GF-D8 (cell line): ENCODE data around the gene AQP11.

Source experiments
- DNase-seq: peaks from one replicate; lab custom pipeline; 2025; lab: John Stamatoyannopoulos, UW

Gene AQP11

GRCh38 chr11:77658213-77659013, 68.7 kb downstream of the AQP11 start:
- no peak for DNase-seq
